ENCODE measurements around the gene HTR6. TPM values are rescaled to one million over a fixed set of nuclear protein-coding genes. Genes with fewer than 3 reads are reported as not detected.

HTR6 gene
- total RNA-seq, 1 experiment from 2014 or later = not detected

DNA sequence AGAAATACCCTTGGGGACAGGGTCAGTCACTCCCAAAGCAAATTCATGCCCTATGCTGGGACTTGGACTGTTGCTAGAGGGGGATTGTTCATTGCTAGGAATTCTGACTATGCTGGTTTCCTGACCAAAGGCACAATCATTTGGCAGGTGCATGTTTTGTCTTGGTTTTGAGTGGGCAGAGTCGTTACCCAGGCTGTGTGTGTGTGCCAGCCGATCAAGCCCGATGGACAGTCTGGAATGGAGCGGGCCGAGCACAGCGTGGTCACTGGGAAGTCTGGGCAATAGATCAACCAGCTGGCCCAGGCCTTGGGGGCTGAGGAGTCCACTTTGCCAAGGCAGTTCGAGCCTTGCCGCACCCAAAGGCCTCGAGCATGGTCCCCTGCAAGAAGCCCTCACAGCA is 60.9 kb downstream of the HTR6 start:
- ChIA-PET POLR2A (ENCODE audit: unreplicated experiment) (no interaction called here), CTCF (no interaction called here)
- H3K9me2 ChIP-seq (replicated peaks; ENCODE audit: low read length) = no peaks in the 10 kb centered on the region
- H3K27ac ChIP-seq (ENCODE audit: low read length) = no peak overlapping the region
- H2AFZ ChIP-seq (ENCODE audit: low read length) = no peak overlapping the region
- no peaks in the 10 kb centered on the region for H3K4me1 ChIP-seq (ENCODE audit: insufficient read depth, low read length)
- H3K27me3 ChIP-seq (ENCODE audit: low read length) = no peaks in the 10 kb centered on the region
- H3K9me3 ChIP-seq (ENCODE audit: low read length) = no peaks in the 10 kb centered on the region
- no peaks in the 10 kb centered on the region for H4K20me1 ChIP-seq (ENCODE audit: low read length)
- H3F3A ChIP-seq (ENCODE audit: low read length, unreplicated experiment) = no peaks in the 10 kb centered on the region
- ATAC-seq = no peak
- TF ChIP-seq, protein P1, sequence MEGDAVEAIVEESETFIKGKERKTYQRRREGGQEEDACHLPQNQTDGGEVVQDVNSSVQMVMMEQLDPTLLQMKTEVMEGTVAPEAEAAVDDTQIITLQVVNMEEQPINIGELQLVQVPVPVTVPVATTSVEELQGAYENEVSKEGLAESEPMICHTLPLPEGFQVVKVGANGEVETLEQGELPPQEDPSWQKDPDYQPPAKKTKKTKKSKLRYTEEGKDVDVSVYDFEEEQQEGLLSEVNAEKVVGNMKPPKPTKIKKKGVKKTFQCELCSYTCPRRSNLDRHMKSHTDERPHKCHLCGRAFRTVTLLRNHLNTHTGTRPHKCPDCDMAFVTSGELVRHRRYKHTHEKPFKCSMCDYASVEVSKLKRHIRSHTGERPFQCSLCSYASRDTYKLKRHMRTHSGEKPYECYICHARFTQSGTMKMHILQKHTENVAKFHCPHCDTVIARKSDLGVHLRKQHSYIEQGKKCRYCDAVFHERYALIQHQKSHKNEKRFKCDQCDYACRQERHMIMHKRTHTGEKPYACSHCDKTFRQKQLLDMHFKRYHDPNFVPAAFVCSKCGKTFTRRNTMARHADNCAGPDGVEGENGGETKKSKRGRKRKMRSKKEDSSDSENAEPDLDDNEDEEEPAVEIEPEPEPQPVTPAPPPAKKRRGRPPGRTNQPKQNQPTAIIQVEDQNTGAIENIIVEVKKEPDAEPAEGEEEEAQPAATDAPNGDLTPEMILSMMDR (conservative IDR thresholded peaks at IDR 0.05; ENCODE audit: low read depth, low read length) = no peak
- TF ChIP-seq EZH2 (IDR thresholded peaks at IDR 0.05; ENCODE audit: low read length, unreplicated experiment) (no peak), EZH2phosphoT487 (IDR thresholded peaks at IDR 0.05; ENCODE audit: borderline replicate concordance, low read length) (no peak)
- intact Hi-C loops (cut with micrococcal nuclease) = no loop called here
- no TSS peak for BruUV-seq (replicated peaks)
- no peak overlapping the region for H3K9ac ChIP-seq (ENCODE audit: low read length)
- H3K4me2 ChIP-seq (ENCODE audit: low read length) = no peak overlapping the region
- H3K36me3 ChIP-seq (ENCODE audit: low read depth, low read length) = no peaks in the 10 kb centered on the region
- H3K79me2 ChIP-seq (ENCODE audit: low read length) = no peaks in the 10 kb centered on the region
- no peak overlapping the region for H3K4me3 ChIP-seq (ENCODE audit: low read length)
- DNase-seq = no peak

DNA sequence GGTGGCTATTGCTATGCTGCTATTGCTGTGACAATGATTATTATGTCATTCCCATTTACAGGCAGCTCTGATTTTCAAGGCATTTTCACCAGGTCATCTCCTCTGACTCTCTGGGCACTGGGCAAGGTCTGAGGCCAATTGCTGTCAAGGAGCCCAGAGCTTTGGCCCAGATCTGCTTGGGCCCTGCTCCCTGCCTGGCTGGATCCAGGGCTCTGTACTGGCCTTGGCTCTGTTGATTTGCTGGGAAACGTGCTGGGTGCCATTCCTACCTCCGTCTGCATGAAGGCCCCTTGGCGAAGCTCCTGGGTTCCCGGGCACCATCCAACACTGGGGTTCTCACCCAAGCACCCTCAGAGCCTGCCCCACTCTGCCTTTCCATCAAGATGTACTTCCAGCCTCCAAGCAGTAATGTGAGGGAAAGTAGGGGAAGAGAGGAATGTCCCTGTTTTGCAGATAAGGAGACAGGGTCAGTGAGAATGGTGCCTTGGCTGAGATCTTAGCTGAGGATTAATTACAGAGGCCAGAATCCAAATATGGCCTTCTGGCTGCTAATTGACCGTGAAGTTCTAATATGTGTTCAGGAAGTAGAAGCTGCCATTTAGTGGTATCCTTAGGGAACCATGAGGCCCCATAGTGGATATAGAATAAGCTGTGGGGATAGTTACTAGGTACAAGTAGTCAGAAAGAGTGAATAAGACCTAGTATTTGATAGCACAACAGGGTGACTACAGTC is 63.9 kb downstream of the HTR6 start:
- POLR2A ChIA-PET (ENCODE audit: unreplicated experiment) = no interaction called here

DNA sequence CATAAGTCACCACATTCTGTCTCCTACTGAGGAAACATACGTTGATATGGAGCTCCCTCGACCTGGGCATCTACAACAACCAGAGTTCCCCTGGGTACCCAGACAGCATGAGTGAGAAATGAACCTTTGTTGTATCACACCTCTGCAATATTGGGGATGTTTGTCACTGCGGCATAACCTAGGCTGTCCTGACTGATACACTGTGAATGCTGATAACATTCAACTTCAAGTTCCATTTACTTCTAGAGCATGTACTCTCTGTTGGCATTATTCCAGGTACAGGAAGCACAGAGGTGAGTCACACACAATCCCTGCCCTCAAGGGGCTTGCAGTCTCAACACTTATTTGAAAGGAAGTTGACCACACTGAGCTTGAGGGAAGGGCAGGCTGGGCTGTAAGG is 65.6 kb downstream of the HTR6 start:
- no peak overlapping the region for H3K9ac ChIP-seq (ENCODE audit: low read length)
- H3K36me3 ChIP-seq (ENCODE audit: low read depth, low read length) = no peaks in the 10 kb centered on the region
- no peaks in the 10 kb centered on the region for H3K79me2 ChIP-seq (ENCODE audit: low read length)
- H3F3A ChIP-seq (ENCODE audit: low read length, unreplicated experiment) = no peaks in the 10 kb centered on the region
- H4K20me1 ChIP-seq (ENCODE audit: low read length) = no peaks in the 10 kb centered on the region
- ChIA-PET POLR2A (ENCODE audit: unreplicated experiment) (no interaction called here), CTCF (no interaction called here)
- no peaks in the 10 kb centered on the region for H3K9me2 ChIP-seq (replicated peaks; ENCODE audit: low read length)
- no peaks in the 10 kb centered on the region for H3K9me3 ChIP-seq (ENCODE audit: low read length)
- BruUV-seq (replicated peaks) = no TSS peak
- H3K4me3 ChIP-seq (ENCODE audit: low read length) = no peak overlapping the region
- peaks cover 5% of the 10 kb centered on the region for H3K4me1 ChIP-seq (ENCODE audit: insufficient read depth, low read length)
- DNase-seq (no peak), ATAC-seq (no peak)
- H3K4me2 ChIP-seq (ENCODE audit: low read length) = no peak overlapping the region
- TF ChIP-seq, protein P1 (conservative IDR thresholded peaks at IDR 0.05; ENCODE audit: low read depth, low read length) = no peak
- no peaks in the 10 kb centered on the region for H3K27me3 ChIP-seq (ENCODE audit: low read length)
- no peak overlapping the region for H2AFZ ChIP-seq (ENCODE audit: low read length)
- no peak overlapping the region for H3K27ac ChIP-seq (ENCODE audit: low read length)
- intact Hi-C loops (cut with micrococcal nuclease) = no loop called here

More for the DNA sequence above, 63.9 kb downstream of the HTR6 start:
- CTCF ChIA-PET = no interaction called here
- Histone ChIP-seq H3K36me3 (ENCODE audit: low read depth, low read length) (no peaks in the 10 kb centered on the region), H3K9me2 (replicated peaks; ENCODE audit: low read length) (no peaks in the 10 kb centered on the region), H3K27ac (ENCODE audit: low read length) (no peak overlapping the region), H4K20me1 (ENCODE audit: low read length) (no peaks in the 10 kb centered on the region), H3K4me1 (ENCODE audit: insufficient read depth, low read length) (no peaks in the 10 kb centered on the region), H3K79me2 (ENCODE audit: low read length) (no peaks in the 10 kb centered on the region), H3K4me3 (ENCODE audit: low read length) (no peak overlapping the region), H2AFZ (ENCODE audit: low read length) (no peak overlapping the region), H3F3A (ENCODE audit: low read length, unreplicated experiment) (no peaks in the 10 kb centered on the region), H3K9ac (ENCODE audit: low read length) (no peak overlapping the region), H3K27me3 (ENCODE audit: low read length) (no peaks in the 10 kb centered on the region), H3K4me2 (ENCODE audit: low read length) (no peak overlapping the region), H3K9me3 (ENCODE audit: low read length) (no peaks in the 10 kb centered on the region)
- TF ChIP-seq EZH2 (IDR thresholded peaks at IDR 0.05; ENCODE audit: low read length, unreplicated experiment) (no peak), EZH2phosphoT487 (IDR thresholded peaks at IDR 0.05; ENCODE audit: borderline replicate concordance, low read length) (no peak)
- TF ChIP-seq, protein P1 (conservative IDR thresholded peaks at IDR 0.05; ENCODE audit: low read depth, low read length) = no peak
- DNase-seq (no peak), ATAC-seq (no peak)
- intact Hi-C loops (cut with micrococcal nuclease) = no loop called here
- BruUV-seq (replicated peaks) = no TSS peak
